Stimulated activated CD8-positive, alpha-beta memory T cell treated with anti-CD3 and anti-CD28 coated beads, Interleukin-12 subunit alpha, Interleukin-12 subunit beta, amount 100 ng/mL, for 1 hour (primary cell): ENCODE measurements around the gene NOX4.
"Not testable (repeated sequence)": the region's sequence is repeated elsewhere in the genome, so short reads cannot be mapped to it uniquely, and the experiment has no call there.

Source experiments
- DNase-seq: peaks from one replicate; pipeline ENCODE4 v3.0.0-alpha.2; 2020; ENCODE audit warnings: low read depth

Gene NOX4

DNA sequence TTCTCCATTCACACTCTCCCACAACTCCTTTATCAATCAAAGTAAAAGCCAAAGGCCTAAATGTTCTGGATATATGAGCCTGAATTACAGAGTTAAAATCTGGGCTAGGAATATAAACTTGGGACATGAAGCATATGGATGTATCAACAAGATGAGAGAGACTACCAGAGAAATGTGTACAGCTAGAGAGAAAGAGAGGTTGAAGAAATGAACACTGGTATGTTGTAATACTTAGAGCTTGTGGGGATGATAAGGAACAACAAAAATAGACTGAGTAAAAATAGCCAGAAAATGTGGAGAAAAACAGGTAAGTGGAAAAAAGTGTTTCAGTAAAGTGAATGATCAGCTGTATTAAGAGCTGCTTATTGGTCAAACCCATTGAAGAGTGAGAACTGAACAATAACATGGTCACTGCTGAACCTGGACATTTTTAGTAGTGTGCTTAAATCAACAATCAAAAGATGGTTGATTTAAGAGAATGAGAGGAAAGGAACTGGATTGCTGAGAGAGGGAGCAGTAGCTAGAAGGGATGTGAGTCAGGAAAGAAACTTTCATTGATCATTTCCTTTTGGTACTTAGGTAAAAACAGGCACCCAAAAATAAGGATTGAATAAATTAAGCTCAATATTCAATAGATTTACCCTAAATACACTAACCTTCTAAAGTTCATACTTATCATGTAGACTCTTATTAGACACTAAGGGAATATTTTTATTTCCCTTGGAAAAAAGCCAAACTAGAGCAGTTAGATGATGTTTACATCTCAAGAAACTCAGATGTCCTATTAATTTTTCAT lies 111.0 kb downstream of the NOX4 start:
- not testable (repeated sequence) for DNase-seq

DNA sequence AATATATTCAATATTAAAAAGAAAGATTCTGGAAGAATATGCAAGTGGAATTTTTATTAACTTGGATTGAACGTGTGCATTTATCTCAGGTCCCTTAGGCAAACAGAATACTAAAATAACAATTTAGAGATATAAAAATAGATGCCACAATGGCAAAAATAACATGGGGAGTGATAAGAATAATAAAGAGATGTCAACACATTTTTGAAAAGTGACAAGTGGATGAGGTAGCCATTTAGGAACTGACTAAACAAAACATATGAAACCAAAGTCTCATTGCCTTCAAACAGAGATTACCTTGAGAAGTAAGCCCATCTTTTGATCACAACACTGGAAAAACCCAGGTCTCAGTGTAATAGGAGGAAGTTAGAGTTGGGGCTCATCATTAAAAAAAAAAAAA lies 112.2 kb downstream of the NOX4 start:
- not testable (repeated sequence) for DNase-seq

DNA sequence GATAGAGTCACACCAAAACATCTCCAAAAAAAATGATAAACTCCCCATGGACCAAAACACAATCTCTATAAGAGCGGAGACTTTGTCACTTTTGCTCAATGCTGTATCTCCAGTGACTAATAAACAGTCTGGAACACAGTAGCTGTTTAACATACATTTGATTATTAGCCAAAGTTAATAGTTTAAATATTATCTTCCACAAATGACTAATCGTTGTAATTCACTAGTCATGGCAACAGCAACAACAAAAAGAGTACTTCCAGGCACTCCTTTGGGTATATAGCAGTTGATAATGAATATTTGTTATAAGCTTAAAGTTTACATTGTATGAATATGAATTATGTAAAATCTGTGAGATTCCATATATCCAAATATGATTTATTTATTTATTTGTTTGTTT lies 121.8 kb downstream of the NOX4 start:
- DNase-seq, result not testable (repeated sequence)

DNA sequence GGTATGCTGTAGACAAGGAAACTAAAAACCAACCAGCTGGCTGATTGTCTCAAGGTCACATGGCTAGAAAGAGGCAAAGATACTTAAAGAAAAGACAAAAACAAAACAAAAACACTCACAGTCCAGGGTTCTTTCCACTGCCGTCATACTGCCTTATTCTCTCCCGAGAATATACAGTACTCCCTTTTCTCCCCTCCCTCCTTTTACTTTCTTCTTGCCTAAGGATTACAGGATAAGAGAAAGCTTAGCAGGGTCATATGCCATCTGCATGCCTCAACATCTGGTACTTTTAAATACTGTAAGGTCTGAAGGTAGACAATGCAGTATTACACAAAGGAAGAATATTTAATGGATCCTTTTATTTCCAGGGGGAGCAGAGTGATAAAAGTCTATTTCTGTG lies 126.3 kb downstream of the NOX4 start:
- not testable (repeated sequence) for DNase-seq

DNA sequence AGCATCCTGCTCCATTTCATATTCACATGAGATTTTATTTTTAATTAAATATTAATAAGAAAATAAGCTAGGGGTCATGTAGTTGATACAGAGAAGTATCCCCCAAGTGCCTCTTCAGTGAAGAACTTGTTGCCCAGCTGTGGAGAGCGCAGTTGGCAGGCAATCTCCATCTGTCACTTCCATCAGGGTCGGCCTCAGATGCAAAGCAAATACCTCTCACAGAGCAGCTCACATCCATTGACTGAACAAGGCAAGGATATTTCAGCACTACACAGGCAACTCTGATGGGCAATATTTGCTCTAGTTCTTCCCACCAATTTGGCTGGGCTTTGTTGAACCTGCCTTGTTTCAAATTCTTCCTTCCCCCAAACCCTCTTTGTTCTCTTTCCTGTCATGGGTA lies 129.4 kb downstream of the NOX4 start:
- no peak for DNase-seq

DNA sequence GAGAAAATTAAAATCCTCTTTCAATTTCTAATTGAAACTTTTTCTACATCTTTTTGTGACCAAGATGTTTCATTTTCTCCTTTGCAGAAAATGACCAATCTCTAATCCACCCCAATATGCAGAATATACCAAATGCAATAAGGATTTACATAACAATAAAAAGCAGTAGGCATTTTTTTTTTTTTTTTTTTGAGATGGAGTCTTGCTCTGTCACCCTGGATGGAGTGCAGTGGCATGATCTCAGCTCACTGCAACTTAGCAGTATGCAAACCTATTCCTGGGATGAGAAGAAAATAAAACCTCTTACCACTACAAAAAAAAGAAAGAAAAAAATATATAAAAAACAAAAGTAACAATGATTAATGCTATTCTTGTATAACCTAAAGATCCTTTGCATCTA lies 132.0 kb downstream of the NOX4 start:
- DNase-seq, result not testable (repeated sequence)

DNA sequence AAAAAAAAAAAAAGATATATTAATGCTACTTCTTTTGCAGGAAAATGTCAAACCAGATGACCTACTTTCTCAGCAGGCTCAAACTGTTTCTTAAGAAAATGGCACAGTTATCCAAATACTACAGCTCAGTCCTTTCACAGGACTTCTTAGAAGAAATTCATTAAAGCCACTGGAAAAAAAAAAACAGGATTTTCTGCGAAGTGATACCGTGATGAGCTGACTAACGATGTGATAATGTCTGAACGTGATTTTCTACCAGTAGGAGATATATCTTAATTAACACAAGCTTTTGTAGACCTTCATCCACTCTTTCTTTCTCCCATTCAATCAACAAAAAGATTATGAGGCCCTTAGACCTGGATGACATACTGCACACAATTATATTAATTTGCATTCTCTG lies 132.4 kb downstream of the NOX4 start:
- DNase-seq, result no peak

DNA sequence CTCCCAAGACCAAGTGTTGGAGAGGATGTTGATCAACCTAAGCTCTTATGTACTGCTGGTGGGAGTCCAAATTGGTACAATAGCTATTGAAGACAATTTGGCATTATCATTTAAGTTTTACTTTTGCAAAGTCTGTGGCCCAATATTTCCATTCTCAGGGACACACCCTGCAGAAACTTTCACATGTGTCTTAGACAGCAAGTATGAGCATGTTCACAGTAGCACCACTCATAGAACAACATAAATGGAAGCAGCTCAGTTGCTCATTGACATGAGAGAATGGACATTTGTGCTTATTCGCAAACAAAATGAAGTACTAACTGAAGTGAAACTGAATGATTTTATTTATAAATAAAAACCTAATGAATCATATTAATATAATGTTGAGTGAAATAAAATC lies 135.5 kb downstream of the NOX4 start:
- DNase-seq, result no peak

DNA sequence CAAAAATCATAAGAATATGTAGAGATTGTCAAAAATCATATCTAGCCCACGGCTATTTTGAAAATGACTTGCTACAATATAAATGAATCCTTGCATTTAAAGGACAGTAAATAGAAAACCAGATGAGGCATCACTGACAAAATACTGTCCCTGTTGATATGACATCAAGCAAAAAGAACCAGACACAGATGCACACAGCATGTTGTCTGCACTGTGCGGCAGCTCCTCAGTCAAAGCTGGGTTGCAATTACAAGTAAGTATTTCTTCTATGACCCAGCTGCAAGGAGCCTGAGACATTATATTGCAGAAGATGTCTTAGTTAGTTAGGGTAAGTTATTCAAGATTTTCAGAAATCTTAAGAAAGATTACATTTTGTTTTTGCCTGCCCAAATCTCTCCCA lies 136.7 kb downstream of the NOX4 start:
- not testable (repeated sequence) for DNase-seq

DNA sequence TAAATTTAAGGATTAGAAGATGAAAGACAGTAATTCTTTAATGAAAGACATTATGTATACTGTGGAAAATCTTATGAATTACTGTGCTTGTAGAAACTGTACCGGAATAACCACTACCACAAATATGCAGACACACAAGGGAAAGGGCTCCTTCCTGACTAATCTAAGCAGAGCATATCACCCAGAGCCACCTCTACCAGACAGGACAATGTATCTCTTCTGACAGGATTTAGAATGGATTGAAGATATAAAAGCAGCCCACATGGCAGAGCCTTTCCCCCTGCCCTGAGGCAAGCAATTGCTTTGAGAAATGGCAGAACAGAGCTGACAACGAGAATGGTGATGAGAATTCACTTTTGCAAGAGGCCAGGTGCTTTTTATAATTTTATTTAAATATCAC lies 144.1 kb downstream of the NOX4 start:
- DNase-seq, result no peak

DNA sequence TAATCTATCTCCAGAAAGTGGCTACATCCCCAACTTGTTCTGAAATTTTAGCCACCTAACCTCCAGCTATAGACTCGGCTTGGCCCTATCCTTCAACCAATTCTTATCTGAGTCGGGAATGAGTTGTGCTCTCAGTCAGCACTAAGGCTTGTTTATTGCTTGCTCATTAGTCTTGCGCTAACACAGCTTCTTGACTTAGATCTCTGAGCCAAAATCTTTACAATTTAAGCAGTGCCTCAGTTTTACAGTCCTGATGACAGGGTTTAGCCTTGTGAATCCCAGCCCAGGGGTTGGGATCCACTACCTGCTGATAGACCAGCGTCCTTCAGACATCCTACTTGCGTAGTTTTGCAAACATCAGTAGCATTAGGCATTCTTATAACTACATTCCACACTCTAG lies 144.6 kb downstream of the NOX4 start:
- no peak for DNase-seq

DNA sequence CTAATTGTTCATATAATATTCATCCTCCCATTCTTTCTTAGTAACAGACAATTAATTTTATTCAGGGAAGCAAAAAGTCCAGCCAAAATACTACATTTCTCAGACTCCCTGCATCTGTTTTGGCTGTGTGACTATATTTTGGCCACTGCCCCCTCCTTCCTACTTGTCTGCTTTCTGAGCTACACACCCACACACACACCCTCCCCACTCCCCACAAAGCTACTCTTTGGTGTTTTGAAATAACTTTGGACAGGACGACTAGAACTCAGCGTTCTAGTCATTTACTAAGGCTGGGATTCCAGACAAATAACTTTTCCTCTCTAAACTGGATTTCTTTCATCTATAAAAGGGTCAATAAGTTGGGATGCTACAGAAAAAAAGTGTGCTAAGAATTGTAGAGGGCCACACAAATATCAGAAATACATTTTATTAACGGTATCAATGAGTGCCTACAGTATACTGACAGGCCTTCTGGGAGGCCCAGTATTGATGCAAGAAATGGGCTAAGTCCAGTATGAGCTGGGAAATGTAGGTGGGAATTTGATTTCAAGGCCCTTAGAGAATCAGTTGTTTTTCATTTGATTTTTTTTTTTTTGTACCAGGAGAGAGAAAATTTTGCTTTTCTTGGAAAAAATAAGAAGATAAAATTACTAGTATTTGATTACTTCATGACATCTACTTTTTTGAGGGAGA lies 148.1 kb downstream of the NOX4 start:
- DNase-seq, result not testable (repeated sequence)

DNA sequence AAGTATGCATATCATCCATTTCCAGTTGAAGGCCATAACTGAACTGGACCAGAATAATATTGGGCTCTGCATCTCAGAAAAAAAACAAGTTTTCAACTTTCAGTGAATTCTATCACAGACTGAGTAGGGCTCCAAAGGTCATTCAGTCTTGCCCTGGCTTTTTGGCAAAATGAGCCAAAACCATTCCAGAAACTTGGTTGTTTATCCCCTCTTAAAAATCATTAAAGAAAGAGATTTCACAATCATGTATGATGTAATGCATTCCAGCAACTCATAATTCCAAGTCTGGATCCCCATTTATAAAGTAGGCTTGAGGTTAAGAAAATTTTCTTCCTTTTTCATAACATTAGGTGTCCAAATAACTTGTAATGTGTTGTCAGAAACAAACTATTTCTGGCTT lies 150.7 kb downstream of the NOX4 start:
- DNase-seq, result not testable (repeated sequence)

DNA sequence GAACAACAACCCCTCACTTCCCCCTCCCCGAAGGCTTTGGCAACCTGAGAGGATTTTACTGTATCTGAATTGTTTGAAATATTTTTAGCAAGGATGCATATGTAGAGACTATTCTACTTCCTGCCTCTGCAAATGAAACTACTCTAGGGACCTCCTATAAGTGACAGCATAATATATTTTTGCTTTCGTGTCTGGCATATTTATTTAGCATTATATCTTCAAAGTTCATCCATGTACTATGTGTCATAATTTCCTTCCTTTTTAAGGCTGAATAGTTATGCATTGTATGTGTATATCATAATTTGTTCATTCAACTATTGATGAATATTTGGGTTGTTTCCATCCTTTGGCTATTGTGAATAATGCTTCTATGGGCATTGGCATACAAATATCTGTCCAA lies 153.1 kb downstream of the NOX4 start:
- not testable (repeated sequence) for DNase-seq

DNA sequence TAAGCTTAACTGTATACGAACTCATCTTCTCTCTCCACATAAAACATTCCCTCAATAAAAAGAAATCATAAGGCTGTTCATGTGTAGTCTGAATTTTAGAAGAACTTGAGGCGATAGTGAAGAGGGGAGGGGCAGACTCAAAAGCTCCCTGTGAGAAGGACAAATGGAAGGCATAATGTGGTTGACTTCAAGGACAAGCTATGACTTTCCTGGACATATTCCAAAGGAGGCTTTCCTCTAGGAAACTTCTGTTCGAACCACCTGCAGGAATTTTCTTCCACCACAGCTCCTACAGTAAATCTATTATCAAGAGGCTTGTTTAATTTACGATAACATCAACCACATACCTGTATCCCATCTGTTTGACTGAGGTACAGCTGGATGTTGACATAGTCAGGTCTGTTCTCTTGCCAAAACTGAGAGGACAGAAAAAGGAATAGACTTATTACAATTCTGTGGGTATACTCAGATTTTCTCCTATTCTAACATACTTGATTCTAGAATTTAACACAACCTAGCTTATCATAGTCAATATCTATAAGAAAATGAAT lies 154.0 kb downstream of the NOX4 start:
- DNase-seq, result not testable (repeated sequence)

DNA sequence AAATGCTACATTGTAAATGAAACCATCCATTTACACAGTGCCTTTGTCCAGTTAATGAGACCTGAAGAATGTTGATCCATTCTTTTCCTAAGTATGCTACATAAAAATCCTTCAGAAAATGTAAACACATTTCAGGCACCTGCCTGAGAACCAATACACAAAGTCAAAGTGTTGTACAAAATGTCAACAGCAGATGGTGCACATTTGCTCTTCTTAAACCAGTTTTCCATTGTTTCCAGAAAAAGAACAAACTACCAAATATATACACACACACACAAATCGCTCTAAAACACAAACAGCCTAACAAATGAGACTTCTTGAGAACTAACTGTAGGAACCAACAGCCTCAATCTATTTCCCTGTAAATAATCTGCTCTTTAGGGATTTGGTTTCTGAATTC lies 157.5 kb downstream of the NOX4 start:
- not testable (repeated sequence) for DNase-seq

DNA sequence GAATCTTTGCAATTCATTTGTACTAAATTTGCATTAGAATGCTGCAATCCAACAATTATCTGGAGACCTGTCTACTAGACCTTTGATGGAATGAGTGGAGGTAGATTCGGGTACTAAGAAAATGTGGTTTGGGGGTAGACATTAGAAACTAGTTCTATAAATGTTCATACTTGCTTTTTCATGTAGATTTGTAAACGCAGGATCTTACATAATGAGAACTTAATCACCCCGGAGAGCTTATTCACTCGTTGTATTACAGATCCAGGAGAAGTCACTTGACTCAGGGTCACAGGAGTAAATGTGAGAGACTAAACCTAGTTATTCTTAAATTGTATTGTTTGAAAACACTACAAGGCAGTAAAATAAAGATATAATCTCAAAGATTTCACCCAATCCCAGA lies 159.2 kb downstream of the NOX4 start:
- not testable (repeated sequence) for DNase-seq

DNA sequence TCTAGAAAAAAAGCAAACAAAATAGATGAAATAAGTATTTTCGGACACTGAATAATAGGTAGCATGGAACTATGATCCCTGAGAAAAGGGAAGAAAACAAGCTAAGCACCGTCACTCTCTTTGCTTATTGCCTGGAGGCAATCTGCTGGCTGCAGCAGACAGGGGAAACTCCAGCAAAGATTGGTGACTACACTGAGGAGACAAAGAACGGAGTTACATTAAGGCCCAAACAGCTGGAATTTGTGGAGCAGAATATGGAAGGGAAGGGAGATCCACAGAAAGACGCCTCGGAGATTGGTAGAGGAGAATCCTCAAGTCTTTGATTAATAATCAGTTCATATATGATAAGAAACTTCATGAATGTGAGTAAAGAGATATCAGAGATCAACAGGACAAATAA lies 163.3 kb downstream of the NOX4 start:
- no peak for DNase-seq

DNA sequence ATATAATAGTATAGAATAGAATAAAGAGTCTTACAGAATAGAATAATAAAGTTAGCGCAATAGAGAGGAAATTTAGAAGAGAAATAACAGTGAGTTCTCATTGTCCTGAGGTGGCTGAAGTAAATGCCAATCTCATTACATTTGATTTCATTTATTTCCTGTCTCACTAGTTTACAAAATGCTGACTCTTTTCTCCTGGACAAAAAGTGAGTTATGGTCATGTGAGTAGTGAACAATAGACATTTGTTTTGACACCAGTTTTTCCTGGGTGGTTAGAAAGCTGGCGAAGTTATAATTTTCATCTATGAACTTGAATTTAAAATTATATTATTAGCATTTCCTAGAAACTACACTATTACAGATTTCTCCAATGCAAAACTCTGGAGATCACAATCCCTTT lies 169.8 kb downstream of the NOX4 start:
- DNase-seq, result no peak

DNA sequence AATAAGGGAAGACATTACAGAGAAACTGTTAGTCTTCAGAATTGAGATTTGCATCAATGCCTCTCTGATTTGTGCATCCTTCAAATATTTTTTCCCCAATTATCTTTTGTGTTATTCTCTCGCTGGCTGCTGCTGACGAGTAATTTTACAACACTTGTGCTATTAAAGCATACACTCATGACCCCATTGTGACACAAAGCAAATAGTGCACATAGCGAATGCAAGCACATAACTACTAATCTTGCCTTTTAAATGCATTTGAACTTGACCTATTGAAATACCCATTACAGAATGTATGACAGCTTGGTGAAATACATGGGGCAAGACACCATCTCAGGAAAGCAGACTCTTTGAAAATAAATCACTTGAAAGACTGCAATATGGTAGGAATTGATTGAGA lies 180.6 kb downstream of the NOX4 start:
- not testable (repeated sequence) for DNase-seq

DNA sequence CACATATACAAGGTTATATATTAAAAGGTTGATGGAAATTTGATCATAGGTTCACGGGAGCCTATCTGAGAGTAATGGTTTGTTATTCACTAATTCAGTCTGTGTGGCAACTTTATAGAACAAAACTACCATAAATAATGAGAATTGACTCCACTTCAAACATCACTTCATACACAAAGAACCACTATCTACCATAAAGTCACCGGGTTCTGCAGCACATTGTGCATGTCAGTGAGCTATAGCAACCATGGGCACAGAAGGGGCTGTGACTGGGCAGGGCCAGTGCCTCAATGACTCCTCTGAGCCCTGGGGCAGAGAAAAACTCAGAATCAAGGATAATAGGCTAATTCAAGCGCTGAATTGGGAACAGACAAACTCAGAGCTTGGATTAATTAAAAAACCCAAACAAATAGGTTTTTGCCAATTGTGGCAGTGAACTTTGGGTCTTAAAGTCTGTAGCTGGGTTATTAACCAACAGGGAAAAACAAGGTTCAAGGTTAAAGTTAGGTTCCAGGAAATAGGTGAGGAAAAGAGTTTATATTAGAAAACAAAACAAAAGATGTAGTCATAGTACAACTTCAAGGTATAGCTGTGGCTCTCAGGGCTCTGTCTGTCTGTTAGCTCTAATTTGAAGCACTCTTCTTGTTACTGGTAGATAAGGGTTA lies 181.7 kb downstream of the NOX4 start:
- not testable (repeated sequence) for DNase-seq

DNA sequence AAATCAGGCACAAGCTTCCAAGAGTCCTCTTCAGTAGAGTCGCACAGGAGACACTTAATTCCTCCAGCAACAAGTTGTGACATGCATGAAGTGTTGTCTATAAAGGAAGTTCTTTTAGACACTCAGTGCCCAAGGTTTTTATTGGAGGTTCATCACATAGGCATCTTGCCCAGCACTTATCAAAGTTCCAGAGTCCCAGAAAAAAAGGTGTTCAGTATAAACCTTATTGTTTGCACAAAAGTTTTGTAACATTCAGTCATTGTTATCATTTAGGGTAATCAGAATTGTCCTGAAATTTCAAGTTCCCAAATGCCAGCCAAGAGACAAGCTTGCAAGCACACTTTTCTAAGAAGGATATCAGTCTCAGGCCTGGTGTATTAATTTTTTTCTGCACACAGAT lies 182.9 kb downstream of the NOX4 start:
- DNase-seq, result not testable (repeated sequence)

DNA sequence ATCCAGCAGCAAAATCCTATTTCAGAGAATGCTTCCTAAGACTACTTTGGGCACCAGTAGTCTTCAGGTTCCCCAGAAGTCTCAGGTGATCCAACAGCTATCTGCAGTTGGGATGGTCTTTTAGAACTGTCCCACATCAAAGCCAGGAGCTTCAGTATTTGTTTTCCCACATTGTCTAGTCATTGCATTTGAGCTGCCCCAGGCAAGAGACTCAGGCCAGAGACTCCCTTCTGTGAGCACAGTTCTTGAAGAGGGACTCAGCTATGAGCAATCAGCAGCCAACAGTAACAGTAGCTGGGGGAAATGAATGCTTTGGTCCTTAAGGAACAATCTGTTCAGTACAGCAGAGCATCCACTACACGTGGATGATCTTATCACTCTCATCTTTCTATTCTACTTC lies 188.1 kb downstream of the NOX4 start:
- not testable (repeated sequence) for DNase-seq
